HL-60 (cell line): Measurements from ENCODE around the gene AGPAT4.

Experiments
- GABPA ChIP-seq: IDR thresholded peaks from 2 replicates; pipeline ENCODE4 v1.6.1; 2012; ENCODE audit warnings: low read depth
- POLR2AphosphoS5 ChIP-seq: IDR thresholded peaks from 2 replicates; pipeline ENCODE4 v1.6.1; 2012; ENCODE audit warnings: low read depth
- REST ChIP-seq: IDR thresholded peaks from 2 replicates; pipeline ENCODE4 v1.6.1; 2012; ENCODE audit warnings: low read depth; ENCODE audit not compliant: insufficient replicate concordance
- TF ChIP-seq, protein P1 (sequence below): IDR thresholded peaks from one replicate; pipeline ENCODE4 v1.5.1; 2011; ENCODE audit warnings: low read length, control low read depth, inconsistent platforms; ENCODE audit not compliant: insufficient read depth

- TF ChIP-seq, protein P1, sequence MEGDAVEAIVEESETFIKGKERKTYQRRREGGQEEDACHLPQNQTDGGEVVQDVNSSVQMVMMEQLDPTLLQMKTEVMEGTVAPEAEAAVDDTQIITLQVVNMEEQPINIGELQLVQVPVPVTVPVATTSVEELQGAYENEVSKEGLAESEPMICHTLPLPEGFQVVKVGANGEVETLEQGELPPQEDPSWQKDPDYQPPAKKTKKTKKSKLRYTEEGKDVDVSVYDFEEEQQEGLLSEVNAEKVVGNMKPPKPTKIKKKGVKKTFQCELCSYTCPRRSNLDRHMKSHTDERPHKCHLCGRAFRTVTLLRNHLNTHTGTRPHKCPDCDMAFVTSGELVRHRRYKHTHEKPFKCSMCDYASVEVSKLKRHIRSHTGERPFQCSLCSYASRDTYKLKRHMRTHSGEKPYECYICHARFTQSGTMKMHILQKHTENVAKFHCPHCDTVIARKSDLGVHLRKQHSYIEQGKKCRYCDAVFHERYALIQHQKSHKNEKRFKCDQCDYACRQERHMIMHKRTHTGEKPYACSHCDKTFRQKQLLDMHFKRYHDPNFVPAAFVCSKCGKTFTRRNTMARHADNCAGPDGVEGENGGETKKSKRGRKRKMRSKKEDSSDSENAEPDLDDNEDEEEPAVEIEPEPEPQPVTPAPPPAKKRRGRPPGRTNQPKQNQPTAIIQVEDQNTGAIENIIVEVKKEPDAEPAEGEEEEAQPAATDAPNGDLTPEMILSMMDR = no peak
- no peak for TF ChIP-seq REST
- no peak for TF ChIP-seq POLR2AphosphoS5
- no peak for TF ChIP-seq GABPA
Observed at GRCh38 chr6:161103475-161103874, 170.4 kb downstream of the AGPAT4 start.
